Kasumi-1 (cell line): ENCODE measurements around the gene RHBDF1.

Source experiments
- DNase-seq, 2 experiments: peaks; one replicate each; lab custom pipeline; 2025; lab: John Stamatoyannopoulos, UW

The RHBDF1 gene

DNA sequence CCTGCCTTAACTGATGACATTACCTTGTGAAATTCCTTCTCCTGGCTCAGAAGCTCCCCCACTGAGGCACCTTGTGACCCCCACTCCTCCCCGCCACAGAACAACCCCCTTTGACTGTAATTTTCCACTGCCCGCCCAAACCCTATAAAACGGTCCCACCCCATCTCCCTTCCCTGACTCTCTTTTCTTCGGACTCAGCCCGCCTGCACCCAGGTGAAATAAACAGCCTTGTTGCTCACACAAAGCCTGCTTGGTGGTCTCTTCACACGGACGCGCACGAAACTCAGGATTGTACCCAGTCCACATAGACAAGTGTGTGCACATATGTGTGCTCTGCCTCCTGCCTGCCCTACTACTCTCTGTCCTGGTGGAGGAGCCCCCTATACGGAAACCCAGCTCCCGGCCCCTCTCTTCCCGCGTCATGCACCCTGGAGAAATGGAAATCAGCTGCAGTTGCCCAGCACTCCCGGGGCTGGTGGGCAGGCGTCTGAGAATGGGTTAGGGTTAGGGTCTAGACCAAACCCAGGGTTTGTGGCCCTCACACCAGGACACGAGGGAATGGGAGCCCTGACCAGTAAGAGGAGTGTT, 2.4 kb upstream of the RHBDF1 start:
- DNase-seq, result no peak

DNA sequence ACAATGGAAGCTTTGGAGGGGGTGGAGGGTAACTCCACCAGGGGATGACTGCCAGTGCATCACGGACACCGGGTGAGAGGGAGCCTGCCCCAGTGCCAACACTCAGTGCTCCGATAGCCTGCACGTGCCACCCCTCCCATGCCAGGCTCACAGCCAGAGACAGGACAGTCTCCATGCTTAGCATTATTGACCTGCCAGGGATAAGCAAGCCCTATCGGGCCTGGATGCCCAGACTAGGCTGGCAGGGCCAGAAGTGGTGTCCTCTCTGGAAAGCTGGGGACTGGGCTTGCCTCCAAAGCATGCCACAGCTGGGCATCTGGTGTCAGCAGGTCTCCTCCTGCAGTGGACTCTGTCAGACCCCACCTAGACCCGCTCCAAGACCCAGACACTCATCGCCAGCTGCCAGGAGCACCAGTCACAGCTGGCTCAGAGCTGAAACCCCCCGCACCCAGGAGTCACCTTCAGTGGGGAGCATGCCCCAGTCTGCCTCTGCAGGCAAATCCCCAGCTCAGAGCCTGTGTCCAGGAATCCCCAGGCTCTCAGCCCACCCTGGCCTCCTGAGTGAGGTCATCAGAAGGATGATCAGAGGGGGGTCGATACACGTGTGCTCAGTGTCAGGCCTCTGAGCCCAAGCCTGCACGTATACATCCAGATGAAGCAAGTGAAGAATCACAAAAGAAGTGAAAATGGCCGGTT, 1.8 kb upstream of the RHBDF1 start:
- no peak for DNase-seq

DNA sequence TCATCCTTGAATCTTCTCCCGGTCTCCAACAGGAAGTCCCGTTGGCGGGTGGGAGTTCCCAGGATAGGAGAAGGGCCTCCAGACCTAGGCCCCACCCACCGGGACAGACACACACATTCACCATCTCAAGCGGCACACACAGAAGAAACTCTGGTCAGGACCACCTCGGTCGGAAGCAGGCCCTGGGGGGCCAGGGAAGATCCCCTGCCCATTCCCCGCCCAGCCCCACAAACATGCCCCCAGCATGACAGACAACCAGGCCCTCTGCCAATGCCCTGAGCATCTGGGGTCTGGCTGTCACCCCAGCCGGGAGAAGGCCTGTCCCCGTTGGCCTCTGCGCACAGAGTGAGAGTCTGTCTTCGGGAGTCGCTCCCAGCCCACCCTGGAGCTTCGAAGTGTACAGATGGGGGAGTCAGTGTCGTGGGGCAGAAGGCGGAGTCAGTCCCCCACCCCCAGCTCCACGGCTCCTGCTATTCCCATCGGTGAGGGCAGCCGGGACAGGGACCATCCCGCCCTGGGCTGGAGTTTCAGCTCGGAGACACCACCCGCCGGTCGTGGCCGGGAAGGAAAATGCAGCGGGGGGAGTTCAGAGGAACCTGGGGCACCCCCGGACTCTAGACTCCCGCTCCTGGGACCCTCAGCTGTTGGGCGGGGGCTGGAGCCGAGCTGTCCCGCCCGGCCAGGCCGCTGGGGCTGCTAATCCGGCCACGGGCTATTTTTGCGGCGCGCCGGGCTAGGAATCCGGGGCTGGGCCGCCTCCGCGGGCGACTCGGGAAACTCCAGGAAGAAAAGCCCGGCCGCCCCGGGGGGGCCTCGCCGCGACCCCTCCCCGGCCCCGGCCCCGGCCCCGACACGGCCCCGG, 660 bp downstream of the RHBDF1 start:
- no peak for DNase-seq

DNA sequence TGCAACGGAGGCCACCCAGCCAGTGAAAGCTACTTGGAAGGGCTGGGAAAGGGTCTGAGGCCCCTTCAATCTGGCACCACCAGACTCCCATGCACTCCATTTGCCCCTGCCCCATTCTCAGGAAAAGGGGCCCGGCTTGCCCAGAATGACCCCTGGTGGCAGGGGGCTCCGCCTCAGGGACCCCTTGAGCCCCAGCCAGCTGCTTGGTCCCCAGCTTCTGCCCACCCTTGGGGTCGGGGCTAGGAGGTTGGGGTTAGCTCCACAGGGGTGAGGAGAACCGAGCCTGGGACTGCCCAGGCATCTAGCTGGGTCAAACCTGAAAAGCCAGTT, 1.3 kb downstream of the RHBDF1 start:
- no peak for DNase-seq

DNA sequence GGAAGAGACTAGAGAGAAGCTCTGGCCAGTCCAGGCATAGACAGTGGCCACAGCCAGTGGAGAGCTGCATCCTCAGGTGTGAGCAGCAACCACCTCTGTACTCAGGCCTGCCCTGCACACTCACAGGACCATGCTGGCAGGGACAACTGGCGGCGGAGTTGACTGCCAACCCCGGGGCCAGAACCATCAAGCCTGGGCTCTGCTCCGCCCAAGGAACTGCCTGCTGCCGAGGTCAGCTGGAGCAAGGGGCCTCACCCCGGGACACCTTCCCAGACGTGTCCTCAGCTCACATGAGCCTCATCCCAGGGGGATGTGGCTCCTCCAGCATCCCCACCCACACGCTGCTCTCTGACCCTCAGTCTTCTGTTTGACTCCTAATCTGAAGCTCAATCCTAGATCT, 3.2 kb downstream of the RHBDF1 start:
- DNase-seq, result no peak

DNA sequence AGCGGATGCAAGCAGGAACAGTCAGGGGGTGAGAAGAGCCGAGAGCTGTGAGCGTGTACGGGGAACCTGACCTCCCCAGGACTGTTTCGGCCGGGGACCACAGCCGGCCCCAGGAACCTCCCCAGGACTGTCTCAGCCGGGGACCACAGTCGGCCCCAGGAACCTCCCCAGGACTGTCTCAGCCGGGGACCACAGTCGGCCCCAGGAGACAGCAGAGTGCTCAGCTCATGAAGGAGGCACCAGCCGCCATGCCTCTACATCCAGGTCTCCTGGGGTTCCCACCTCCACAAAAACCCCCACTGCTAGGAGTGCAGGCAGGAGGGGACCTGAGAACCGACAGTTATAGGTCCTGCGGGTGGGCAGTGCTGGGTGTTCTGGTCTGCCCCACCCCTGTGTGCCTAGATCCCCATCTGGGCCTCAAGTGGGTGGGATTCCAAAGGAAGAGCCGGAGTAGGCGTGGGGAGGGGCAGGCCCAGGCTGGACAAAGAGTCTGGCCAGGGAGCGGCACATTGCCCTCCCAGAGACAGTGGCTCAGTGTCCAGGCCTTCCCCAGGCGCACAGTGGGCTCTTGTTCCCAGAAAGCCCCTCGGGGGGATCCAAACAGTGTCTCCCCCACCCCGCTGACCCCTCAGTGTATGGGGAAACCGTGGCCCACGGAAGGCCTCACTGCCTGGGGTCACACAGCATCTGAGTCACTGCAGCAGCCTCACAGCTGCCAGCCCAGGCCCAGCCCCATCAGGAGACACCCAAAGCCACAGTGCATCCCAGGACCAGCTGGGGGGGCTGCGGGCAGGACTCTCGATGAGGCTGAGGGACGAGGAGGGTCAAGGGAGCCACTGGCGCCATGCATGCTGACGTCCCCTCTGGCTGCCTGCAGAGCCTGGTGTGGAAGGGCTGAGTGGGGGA, 4.3 kb downstream of the RHBDF1 start:
- DNase-seq, result no peak

DNA sequence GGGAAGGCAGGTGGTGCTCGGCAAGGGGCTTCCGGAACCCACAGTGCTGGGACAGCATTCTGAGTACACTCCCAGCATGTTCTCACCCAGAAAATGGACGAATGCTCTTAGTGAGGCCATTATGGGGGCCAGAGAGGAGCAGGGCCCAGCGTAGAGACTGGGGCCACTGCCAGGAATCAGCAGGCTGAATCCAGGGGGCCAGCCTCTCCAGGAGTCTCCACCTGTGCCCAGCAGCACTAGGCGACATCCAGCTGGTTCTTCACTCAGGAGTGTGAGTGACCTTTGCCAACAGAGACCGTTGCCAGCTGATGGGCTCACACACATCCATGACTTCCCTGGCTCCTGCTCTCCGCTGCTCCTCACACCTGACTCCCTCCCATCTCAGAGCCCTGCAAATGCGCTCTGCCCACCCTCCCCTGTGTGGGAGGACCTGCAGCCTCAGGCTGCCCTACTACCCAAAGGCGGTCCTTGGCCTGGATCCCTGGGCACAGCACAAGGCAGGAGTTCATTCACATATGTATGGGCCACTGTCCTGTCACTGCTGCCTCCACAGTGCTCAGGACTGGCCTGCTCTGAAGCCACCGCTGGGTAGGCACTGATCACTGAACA, 5.1 kb downstream of the RHBDF1 start:
- no peak for DNase-seq

DNA sequence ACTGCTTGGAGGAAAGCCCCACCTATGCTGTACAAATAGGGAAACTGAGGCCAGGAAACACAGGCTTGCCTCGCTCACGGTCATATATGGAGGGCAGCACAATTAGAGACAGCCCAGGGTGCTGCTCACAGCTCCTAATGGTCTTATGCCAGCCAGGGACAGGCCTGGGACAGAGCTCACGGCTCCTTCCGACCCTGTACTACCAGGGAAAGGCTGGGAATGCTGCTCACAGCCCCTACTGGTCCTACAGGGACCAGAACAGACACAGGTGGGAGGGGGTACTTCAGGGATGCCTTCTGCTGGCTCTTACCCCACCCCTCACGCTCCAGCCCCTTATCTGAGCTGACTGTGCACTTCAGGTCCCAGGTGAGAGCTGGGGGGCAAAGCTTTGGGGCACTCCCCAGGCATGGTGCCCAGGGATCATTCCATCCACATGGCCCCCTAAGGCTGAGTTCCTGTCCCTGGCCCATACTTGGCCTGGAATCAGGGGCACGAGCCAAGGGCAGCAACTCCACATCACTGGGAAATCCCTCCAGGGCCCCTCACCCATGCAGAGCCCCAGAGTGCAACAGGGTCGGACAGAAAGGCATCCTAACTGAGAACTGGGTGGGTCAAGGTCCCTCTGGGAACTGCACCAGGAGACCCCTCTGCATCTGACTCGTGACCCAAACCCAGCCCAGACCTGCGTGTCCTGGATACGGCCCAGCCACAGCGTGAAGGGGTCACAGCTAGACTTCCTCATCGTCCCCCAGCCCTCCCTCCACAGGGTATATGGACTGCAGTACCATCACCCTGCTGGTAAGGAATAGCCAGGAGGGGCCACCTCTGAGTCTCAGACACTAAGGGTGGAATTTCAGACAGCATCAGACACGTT, 5.9 kb downstream of the RHBDF1 start:
- no peak for DNase-seq

DNA sequence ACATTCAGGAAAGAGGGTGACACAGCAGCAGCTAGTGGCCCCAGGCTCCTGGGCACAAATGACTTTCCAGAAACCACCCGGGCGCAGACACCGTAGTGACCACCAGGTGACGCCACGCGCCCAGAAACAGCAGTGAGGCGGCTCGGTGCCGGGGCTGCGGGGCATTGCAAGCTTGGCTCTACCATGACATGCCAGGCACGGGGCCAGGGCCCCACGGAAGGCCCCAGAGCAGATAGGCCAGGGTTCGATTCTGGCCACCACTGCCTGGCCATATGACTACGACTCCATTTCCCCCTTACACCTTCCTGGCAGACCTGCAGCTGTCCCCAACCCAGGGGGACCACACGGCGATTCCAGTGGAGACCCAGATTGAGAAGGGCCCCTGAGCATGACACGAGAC, 6.7 kb downstream of the RHBDF1 start:
- DNase-seq, result peak; percentile 45 to 52

DNA sequence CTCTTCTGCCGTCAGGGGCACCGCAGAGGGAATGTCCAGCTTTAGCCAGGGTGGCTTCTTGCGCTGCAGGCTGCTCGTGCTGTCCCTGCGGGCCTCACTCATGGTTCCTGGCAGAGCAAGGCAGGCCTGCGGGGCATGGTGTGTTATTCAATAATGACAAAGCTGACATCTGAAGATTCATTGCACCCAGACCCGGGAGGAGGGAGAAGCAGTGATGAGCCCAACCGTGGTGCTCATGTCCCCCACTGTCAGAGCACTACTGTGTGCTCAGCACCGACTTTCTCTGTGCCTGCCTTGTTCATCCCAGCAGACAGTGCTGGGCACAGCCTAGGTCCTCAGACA, 7.5 kb downstream of the RHBDF1 start:
- no peak for DNase-seq

DNA sequence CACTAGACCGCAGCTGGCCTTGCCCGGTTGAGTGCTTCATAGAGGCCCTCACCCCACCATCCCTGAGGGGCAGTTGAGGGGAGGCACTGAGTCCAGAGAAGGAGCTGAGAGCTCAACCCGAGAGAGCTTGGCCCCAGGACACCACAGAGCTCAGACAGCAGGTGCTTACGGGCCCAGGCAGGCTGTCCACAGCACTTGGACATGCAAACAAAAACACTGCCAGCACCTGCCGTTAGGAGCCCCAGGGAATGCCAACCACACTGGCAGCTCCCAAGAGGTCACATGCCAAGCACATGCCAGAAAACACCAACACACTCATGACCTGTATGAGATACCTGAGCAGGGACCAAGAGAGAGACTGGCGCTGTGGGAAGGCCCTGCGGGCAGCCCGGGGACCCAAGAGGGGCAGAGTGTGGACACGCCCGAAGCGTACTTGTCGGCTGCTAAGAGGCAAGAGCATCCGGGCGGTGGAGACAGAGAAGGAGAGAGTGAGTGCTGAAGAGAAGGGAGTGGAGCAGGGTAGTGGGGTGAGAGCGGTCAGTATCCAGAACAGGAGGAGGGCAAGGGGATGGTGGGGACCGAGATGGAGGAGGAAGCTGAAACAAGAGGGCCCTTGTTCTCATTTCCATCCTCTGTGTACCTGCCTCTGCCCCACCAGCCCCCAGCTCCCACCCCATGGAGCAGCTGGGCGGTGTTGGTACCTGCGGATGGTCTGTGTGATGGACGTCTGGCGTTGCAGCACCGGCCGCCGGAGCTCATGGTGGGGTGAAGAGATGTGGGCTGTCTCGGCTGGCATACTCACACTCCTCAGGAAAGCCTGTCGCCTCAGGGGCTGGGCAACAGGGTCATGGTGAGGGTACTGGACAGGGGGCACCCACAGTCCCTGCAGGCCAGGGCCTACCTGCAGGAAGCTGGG, 8.2 kb downstream of the RHBDF1 start:
- DNase-seq, result no peak

DNA sequence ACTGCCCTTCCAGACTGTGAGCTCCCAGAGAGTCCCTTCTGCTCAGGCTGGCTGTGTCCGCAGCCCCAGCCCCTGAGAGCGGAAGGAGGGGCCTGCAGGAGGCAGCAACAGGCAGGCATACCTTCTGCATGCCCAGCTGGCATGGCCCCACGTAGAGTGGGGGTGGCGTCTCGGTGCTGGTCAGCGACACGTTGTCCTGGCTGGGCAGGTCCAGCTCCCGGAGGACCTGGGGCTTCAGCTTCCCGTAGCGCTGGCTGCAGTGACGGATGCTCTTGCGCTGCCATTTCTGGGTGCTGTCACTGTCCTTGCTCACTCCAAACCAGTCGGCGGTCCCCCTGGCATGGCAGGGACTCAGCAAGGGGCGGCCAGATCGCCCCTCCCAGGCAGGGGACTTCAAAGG, 9.0 kb downstream of the RHBDF1 start:
- no peak for DNase-seq

DNA sequence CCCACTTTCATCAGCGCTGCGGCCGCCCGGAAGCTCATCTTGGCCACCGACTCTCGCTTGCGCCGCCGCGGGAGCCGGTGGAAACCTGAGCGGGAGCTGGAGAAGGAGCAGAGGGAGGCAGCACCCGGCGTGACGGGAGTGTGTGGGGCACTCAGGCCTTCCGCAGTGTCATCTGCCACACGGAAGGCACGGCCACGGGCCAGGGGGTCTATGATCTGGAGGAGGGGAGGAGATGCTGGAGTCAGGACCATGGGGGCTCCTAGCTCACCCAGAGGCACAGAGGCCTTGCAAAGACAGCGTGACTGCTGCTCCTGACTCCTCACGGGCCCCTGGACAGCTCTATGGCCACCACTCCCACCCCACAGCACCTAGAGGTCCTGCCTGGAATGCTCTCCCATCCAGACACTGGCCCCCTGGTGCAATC, 9.5 kb downstream of the RHBDF1 start:
- DNase-seq, result no peak

DNA sequence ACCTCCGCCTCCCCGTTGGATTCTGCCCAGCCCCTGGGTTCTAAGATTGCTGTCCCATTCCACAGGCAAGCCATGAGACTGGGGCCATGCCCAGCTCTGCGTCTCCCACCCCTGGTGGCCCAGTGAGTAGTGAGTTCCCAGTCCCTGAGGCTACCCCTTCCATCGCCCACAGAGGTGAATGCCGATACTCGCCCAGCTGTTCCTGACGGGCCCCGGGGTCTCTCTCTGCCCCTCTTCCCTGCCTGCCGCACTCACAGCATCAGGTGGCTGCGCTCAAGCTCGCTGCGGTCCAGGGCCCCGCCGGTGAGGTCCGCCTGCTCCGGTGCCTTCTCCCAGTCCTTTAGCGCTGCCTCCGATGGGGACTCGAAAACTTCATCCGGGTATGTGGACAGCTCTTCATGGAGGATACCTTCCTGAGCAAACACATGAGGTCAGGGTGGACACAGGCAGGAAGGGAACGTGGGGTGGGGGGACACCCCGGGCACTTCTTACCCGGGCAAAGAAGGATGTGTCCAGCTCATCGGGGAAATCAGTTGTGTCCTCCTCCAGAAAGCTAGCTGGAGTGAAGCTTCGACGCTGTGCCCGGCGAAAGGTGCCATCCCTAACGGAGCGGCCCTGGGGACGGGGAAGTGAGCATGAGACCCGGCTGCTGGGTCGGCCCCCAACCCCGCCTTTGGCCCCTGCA, 10.0 kb downstream of the RHBDF1 start:
- no peak for DNase-seq

DNA sequence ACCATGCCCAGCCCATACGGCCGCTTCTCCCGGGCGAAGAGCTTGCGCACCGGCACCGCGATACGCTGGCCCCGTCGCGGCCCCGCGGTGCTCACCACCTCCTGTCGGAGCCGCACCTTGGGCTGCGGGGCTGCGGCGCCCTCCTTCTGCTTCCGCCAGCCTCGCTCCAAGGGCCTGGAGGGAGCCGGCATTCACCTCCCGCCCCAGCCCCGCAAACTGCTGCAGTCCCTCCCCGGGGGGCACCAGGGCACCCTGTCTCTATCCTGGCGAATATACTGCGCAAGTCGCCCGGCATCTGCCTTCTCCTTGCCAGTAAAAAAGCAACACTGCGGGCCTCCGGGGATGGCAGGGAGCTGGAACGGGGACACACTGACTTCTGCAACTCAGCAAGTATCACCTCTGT, 10.6 kb downstream of the RHBDF1 start:
- no peak for DNase-seq

DNA sequence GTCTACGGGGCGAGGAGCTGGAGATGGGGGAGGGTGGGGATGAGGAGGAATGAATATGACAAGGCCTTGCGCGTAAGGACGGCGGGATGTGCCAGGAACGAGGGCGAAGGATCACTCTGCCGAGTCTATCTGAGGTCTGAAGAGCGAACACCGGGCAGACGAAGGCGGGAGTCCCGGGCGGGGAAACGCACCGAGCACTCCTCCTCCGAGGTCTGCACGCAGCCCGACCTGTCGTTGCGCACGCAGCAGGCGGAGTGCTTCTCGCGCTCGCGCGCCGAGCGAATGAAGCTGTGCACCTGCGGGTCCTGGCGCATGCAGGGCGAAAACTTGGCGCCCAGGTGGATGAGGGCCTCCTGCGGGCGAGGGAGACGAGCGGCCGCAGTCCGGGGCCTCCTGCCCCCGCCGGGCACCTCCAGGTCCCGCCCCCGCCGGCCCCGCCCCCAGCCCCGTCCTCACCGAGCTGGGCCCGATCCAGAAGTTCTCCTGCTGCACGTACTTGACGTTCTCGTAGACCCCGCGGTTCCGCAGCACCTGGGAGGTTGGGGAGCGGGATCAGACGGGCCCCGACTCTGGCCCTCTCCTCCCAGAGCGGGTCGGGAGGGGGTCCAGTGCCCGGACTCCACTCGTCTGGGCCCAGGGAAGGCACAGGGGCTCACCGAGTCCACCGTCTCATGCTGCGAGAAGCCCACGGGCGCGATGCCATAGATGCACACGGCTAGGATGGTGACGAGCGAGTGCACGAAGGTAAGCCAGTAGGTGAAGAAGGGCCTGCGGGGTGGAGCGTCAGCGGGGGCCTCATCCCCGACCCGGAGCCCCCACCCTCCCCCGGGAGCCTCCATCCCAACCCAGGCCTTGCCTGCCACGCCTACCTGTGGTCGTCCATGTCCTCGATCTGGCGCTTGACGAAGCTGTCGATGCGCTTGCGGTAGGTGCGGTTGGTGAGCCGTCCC, 11.2 kb downstream of the RHBDF1 start:
- no peak for DNase-seq

DNA sequence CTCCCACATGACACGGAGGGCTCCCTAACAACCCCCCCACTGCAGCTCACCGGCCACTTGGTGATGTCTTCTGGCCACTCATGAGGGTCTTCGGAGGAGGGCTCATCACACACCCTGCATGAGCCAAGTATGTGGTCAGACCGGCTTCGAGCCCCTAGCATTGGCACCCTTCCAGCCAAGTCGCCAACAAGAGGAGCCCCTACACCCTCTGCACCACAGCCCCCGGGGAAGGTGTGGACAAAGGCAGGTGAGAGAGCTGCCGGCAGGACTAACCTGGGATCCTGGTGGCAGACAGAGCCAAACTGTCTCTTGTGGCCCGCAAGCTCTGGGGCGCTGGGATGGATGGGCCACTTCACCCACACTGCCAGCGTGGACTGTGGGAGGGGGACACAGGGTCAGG, 12.3 kb downstream of the RHBDF1 start:
- no peak for DNase-seq

DNA sequence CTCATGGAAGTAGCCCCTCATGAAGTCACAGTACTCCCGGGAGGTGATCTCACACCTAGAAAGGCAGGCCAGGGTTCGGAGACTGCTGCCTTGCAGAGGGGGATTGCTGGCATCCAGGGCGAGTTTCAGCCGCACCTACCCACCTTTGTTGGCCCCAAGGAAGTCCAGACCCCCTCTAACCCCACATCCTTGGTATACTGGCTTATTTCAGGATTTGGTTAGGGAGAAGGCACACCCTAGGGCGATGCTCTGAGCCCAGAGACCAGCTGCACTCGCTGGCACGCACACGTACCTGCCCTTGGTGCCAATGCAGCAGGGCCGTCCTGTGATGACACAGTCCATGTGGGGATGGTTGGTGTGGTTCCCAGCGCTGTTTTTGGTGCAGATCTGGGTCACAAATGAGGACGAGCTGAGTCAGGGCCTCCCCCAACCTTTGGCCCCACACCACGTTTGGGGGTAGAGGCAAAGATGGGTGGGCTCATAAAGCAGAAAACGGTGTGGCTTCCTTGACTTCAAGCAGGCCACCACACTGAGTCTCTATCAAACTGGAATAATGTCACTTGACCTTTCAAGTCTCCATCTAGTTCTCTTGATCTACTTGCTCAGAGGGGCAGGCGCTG, 12.9 kb downstream of the RHBDF1 start:
- DNase-seq, result no peak
